ENCODE measurements around the gene MMRN2. TPM values are rescaled to one million over a fixed set of nuclear protein-coding genes. Genes with fewer than 3 reads are reported as not detected.

MMRN2 gene
- total and polyA plus RNA-seq, 4 donors = 10.2 to 55.3 (median 29.0) TPM

GRCh38 chr10:86969421-86970041 is 12.1 kb upstream of the MMRN2 start:
- Histone ChIP-seq H3K4me3 (peak overlapping the region; percentile 74), H3K27me3 (ENCODE audit: control insufficient read depth in 3 of 3, insufficient read depth in 3 of 3, low read length in 2 of 3) (peaks cover 0 to 13% (median 6%) of the 10 kb centered on the region in 3 donors), H3K27ac (ENCODE audit: low read depth in 1 of 2, low read length in 1 of 2) (peak overlapping the region; percentile 17 to 98), H3K36me3 (ENCODE audit: control insufficient read depth in 4 of 4, insufficient read depth in 4 of 4, low read length in 4 of 4) (no peaks in the 10 kb centered on the region), H3K9ac (ENCODE audit: insufficient read depth in 1 of 2, low read length in 2 of 2) (no peak overlapping the region), H3K9me3 (ENCODE audit: control insufficient read depth in 4 of 4, insufficient read depth in 3 of 4, low read length in 3 of 4) (no peaks in the 10 kb centered on the region), H3K4me1 (ENCODE audit: control insufficient read depth in 5 of 5, insufficient read depth in 5 of 5, low read length in 5 of 5) (peaks cover 0 to 51% (median 35%) of the 10 kb centered on the region in 5 donors)
- WGBS, 2 donors = 37 to 64% methylated on average over 7 to 8 of the region's 8 CpGs
- ATAC-seq (ENCODE audit: insufficient read depth, low FRiP score) = no peak
- TF ChIP-seq CTCF (IDR thresholded peaks at IDR 0.05; ENCODE audit: control extremely low read depth, extremely low read depth) = no peak
- peak; percentile 57 to 78 (median 73) for DNase-seq

DNA sequence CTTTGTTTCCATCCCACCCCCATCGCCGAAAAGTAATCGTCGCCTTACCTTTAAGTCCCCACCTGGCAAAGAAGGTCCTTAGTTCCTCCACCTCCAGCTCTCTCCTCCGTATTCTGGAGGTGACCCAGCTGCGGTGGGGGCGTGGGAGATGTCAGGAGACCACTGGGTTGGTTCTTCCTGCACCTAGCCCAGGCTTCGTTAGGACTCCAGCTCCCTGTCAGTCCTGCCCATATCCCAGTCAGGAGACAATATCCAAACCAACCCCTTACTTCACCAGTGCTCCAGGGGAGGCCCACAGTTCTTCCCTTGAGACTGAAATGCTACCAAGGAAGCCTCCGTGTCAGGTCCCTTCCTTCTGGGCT is 11.6 kb upstream of the MMRN2 start:
- peak overlapping the region in 1 of 2 donors; percentile 23 for H3K9ac ChIP-seq (ENCODE audit: insufficient read depth in 1 of 2, low read length in 2 of 2)

DNA sequence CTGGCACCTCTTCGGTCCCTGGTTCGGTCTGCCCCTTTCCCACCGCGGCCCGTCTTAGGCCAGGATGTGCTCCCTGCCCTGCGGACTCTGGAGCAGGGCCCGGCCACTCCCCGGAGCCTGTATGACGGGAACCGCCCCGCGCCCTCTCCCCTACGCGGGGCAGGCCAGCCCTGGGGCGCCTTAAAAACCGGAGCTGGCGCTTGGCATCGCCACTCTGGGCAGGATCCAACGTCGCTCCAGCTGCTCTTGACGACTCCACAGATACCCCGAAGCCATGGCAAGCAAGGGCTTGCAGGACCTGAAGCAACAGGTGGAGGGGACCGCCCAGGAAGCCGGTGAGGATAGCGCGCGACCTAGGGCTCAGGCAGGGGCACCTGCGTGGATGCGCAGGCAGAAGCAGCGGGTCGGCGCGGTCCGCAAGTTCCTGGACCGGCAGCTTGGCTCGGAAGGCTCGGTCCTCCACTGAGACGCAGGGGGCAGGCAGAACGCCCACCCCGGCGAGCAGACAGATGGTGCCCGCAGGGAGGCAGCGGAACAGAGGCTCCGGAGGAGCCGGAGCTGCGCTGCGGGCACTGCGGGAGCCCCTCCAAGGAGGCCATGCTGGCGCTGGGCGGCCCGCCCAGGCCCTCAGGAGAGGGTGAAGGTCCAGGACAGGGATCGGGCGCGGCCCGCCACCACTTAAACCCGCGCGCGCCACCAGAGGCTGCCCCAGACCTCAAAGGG is 11.0 kb upstream of the MMRN2 start, which contains the start of gene ADIRF:
TSS of gene ADIRF (plus strand) at position 212 of the 723 bp plus-strand sequence. CDS start at position 275, 63 bp downstream.
- Histone ChIP-seq H3K27me3 (ENCODE audit: control insufficient read depth in 3 of 3, insufficient read depth in 3 of 3, low read length in 2 of 3) (peaks cover 0 to 13% (median 6%) of the 10 kb centered on the region in 3 donors), H3K4me1 (ENCODE audit: control insufficient read depth in 5 of 5, insufficient read depth in 5 of 5, low read length in 5 of 5) (peaks cover 0 to 51% (median 32%) of the 10 kb centered on the region in 5 donors), H3K9me3 (ENCODE audit: control insufficient read depth in 4 of 4, insufficient read depth in 3 of 4, low read length in 3 of 4) (no peaks in the 10 kb centered on the region), H3K4me3 (peak within 1 kb of the TSS; percentile 74), H3K9ac (ENCODE audit: insufficient read depth in 1 of 2, low read length in 2 of 2) (peak within 1 kb of the TSS in 1 of 2 donors; percentile 49), H3K36me3 (ENCODE audit: control insufficient read depth in 4 of 4, insufficient read depth in 4 of 4, low read length in 4 of 4) (no peaks in the 10 kb centered on the region), H3K27ac (ENCODE audit: low read depth in 1 of 2, low read length in 1 of 2) (peak within 1 kb of the TSS; percentile 45 to 98)
- TF ChIP-seq CTCF (IDR thresholded peaks at IDR 0.05; ENCODE audit: control extremely low read depth, extremely low read depth) = no peak
- WGBS, 2 donors = 13 to 14% methylated on average over 52 to 59 of the region's 59 CpGs
- DNase-seq (no peak), ATAC-seq (ENCODE audit: insufficient read depth, low FRiP score) (no peak)

More for the DNA sequence above, 11.6 kb upstream of the MMRN2 start:
- no peak for TF ChIP-seq CTCF (IDR thresholded peaks at IDR 0.05; ENCODE audit: control extremely low read depth, extremely low read depth)
- no peak for ATAC-seq (ENCODE audit: insufficient read depth, low FRiP score)
- Histone ChIP-seq H3K9me3 (ENCODE audit: control insufficient read depth in 4 of 4, insufficient read depth in 3 of 4, low read length in 3 of 4) (no peaks in the 10 kb centered on the region), H3K4me1 (ENCODE audit: control insufficient read depth in 5 of 5, insufficient read depth in 5 of 5, low read length in 5 of 5) (peaks cover 0 to 51% (median 32%) of the 10 kb centered on the region in 5 donors), H3K36me3 (ENCODE audit: control insufficient read depth in 4 of 4, insufficient read depth in 4 of 4, low read length in 4 of 4) (no peaks in the 10 kb centered on the region), H3K27ac (ENCODE audit: low read depth in 1 of 2, low read length in 1 of 2) (peak overlapping the region; percentile 45 to 98), H3K4me3 (peak overlapping the region; percentile 74), H3K27me3 (ENCODE audit: control insufficient read depth in 3 of 3, insufficient read depth in 3 of 3, low read length in 2 of 3) (peaks cover 0 to 13% (median 6%) of the 10 kb centered on the region in 3 donors)
- 43 to 52% methylated on average over 9 of the region's 9 CpGs for WGBS, 2 donors
- DNase-seq = no peak

Data from lung (tissue), 12 donors.